GM18526 (cell line): ENCODE data around the gene PBRM1.

Experiments used
- POLR2A ChIP-seq: IDR thresholded peaks from 3 replicates; pipeline ENCODE4 v1.6.1; 2011; ENCODE audit not compliant: insufficient read length; ENCODE audit errors: extremely low read depth

The PBRM1 gene

DNA sequence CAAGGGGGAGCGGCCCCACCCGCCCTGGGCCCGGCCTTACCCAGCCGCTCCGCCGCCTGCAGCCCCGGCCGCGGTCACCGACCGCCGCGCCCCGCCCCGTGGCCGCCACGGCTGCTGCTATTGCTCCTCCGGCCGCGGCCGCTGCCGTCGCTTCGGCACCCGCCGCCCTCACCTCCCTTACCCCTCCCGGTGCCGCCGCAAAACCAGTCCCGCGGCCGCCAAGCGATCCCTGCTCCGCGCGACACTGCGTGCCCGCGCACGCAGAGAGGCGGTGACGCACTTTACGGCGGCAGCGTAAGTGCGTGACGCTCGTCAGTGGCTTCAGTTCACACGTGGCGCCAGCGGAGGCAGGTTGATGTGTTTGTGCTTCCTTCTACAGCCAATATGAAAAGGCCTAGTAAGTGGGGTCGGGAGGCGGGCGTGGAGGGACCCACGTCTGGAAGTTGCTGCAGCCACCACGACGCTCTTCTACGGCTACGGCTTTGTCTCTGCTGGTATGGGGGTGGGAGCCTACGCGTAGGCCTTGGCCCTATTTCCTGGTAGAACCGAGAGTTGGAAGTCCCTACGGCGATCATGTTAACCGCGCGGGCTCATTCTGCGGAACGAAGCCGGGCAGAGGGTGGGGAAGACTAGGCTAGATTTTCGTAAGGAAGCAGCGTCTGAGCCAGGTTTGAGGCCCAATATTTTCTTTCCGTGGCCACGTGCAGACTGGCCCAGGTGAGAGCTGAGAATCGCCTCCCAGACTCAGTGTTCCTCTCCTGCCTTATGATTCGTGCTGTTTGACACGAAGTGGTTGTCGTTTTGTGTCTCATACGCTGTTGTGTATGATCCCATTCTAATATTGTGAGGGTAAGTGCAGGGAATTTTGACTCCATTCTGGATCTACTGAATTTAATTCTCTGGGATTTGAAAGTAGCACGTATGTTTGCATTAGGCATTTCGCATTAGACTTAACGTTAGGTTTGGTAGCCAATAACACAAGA lies at the start of gene PBRM1, which contains the start of gene GNL3:
PBRM1 (minus strand) TSS at position 205 of the 983 bp plus-strand sequence.
GNL3 (plus strand) TSS at position 324 of the 983 bp plus-strand sequence; CDS start at position 385, 61 bp downstream.
- peak; percentile 90 for TF ChIP-seq POLR2A

DNA sequence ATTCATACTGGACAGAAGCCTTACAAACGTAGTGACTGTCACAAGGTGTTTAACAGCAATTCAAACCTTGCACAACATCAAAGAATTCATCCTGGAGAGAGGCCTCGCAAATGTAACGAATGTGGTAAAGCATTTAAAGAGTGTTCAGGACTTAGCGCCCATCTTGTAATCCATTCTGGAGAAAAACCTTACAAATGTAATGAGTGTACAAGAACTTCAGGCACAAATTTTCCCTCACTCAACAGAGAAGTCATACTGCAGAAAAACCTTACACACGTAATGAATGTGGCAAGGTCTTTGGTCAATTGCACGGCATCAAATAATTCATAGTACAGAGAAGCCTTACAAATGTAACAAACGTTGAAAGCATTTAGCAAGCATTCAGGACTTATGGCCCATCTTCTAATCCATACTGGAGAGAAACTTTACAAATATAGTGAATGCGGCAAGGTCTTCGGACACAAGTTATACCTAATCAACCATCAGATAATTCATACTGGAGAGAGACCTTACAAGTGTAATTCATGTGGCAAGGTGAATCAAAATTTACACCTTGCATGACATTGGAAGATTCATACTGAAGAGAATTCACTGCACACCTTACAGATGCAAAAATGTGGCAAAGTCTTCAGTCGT lies 47.7 kb upstream of the PBRM1 start:
- TF ChIP-seq POLR2A, result no peak

DNA sequence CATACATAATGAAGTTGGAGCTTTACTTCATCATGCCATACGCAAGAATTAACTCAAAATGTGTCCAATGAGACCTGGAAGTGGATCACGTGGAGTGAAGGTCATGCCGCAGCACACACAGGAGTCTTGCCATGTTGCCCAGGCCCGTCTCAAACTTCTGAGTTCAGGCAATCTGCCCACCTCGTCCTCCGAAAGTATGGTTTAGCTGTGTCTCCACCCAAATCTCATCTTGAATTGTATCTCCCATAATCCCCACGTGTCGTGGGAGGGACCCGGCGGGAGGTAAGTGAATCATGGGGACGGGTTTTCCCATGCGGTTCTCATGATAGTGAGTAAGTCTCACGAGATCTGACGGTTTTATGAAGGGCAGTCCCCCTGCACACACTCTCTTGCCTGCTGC lies 45.9 kb upstream of the PBRM1 start:
- TF ChIP-seq POLR2A, result no peak

DNA sequence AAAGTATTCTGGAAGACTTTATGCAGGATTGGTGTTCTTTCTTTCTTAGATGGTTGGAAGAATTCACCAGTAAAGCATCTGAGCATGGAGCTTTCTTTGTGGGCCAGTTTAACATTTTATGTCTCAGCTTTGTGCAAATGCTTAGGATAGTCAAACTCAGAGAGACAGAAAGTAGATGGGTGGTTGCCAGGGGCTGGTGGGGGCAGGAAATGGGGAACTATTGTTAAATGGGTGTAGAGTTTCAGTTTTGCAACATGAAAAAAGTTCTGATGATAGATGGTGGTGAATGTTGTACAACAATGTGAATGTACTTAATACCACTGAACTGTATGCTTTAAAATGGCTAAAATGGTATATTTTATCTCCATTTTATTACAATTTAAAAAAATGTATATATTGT lies 45.0 kb upstream of the PBRM1 start:
- TF ChIP-seq POLR2A, result no peak

DNA sequence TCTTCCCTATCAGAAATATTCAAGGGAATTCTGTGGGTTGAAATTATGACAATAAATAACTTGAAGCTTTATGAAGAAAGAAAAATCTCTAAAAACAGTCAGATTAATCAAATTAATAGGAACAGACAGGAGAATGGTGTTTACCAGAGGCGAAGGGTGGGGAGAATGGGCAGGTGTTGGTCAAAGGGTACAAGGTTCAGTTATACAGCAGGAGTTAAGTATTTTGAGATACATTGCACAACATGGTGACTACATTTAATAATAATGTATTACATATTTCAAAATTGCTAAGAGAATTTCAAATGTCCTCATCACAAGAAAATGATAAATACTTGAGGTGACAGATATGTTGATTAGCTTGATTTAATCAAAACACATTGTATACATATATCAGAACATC lies 38.8 kb upstream of the PBRM1 start:
- no peak for TF ChIP-seq POLR2A

DNA sequence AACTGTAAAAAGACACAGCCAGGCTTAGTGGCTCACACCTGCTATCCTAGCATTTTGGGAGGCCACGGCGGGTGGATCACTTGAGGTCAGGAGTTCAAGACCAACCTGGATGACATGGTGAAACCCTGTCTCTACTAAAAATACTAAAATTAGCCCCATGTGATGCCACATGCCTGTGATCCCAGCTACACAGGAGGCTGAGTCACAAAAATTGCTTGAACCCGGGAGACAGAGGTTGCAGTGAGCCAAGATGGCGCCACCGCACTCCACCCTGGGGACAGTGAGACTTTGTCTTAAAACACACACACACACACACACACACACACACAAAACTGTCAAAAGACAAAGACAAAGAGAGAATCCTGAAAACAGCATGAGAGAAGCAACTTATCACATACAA lies 38.2 kb upstream of the PBRM1 start:
- no peak for TF ChIP-seq POLR2A

DNA sequence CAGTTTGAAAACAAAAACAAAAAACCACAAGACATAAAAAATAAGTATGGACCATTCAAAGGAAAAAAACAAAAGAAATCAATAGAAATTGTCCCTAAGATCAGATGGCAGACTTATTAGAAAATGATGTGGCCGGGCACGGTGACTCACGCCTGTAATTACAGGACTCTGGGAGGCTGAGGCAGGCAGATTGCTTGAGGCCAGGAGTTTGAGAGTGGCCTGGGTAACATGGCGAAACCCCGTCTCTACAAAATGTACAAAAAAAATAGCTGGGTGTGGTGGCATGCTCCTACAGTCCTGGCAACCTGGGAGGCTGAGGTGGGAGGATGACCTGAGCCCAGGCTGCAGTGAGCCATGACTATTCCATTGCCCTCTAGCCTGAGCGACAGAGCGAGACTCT lies 36.8 kb upstream of the PBRM1 start:
- no peak for TF ChIP-seq POLR2A

DNA sequence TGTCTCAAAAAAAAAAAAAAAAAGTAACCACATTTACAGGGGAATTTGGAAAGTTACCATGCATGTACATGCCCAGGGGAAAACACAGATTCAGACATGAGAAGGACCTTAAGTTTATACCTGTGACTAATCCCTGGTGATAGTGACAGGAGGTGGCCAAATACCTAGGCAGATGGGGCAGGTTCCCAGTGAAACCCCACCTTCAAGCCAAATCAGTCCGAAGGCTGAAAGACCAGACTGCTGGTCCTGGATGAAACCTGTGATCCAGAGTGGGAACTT lies 36.0 kb upstream of the PBRM1 start:
- TF ChIP-seq POLR2A, result no peak

DNA sequence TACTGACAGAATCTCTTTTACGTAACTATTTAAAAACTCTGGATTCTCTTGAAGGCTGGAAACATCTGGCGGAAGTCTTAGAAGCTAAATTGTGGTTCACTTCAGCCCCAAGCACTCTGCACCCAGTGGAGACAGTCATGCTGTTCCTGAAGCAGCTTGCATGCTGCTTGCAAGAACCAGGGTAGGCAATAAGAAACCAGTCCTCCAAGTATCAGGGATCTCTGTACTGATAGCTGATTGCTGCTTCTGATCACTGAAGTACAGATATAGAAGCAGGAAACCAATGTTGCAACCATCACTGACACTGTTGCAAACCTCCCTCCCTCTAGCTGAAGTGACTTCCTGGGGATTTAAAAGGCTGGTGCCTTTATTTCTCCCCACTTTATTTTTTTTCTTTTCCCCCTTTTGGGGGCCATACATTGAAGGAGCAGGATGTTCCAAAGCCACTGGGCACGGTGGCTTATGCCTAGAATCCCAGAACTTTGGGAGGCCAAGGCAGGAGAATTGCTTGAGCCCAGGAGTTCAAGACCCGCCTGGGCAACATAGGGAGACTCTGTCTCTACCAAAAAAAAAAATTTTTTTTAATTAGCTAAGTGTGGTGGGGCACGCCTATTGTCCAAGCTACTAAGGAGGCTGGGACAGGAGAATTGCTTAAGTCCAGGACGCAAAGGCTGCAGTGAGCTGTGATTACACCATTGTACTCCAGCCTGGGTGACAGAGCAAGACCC lies 35.5 kb upstream of the PBRM1 start:
- no peak for TF ChIP-seq POLR2A

DNA sequence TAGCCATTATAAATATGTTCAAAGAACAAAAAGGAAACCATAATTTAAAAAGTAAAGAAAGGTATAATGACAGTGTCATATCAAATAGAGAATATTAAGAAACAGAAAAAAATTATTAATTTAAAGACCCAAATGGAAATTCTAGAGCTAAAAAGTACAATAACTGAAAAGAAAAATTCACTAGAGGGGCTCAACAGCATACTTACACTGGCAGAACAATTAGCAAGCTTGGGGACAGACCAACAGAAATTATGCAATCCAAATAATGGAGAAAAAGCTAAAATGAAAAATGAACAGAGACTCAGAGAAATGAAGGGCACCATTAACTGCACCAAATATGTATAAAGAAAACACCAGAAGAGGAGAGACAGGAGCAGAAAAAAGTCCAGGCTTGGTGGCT lies 33.9 kb upstream of the PBRM1 start:
- TF ChIP-seq POLR2A, result no peak

DNA sequence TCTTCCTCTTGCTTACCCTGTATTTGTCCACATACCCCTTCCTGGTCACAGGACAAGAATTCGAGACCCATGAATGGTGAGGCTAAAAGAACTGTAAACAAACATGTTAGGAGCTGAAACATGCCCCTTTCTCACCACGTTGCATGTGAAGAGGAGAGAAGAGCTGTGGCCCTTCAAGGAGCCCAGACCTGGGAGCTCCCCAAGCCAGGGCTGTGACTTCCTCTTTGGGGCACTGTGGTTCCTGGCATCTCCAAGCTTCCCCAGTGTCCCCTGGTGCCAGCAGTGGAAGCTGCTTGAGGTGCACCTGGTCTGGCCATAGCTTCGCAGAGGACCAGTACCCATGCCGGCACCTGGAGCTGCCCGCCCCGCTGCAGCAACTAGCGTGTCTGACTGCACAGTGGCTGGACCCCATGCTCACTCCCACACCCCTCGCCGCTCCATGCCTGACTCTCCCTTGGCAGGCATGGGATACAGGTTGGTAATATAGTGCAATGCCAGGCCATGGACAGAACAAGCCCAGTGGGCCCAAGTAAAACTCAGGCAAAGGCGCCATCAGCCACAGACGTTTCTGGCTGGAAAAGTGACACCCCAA lies 30.1 kb upstream of the PBRM1 start:
- TF ChIP-seq POLR2A, result no peak

DNA sequence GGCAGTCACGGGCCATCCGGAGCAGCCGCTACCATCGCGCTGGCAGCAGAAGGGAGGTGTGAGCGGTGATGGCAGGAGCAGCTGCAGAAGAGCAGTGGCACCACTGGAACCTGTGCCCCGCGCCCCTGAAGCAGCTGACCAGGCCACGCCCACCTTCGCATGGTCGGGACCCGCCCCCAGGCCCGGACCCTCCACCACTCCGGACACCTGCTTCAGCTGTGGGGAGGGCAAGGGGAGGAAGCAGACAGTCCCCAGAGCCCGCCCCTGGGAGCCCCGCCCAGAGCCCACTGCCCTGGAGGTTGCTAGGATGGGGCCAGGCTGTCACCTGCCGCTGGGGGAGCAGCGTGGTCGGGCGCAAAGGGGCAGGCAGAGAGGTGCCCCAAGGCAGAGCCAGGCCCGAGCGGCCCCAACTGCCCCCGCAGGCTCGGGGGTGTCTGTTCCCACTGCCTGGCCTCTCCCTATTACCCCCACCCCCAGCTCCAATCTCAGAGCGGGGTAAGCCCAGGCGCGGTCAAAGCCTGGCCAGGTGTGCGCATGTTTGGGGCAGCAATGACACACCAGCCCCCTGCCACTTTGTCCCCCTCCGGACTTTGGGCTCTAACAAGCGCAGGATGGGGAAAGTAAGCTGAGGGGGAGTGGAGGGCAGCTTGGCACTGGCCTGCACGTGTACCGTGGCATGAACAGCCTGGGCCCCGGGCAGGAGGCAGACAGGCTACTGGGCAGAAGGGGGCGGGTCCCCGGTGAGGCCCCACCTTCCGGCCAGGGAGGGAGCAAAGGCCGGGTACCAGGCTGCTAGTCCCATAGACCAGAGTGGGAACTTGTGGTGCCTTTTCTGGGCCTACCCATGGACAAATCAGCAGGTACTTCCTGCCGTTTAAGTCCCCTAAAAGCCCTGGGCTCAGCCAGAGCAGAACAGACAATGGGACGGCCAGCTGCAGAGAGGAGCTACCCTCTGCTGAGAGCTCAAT lies 28.9 kb upstream of the PBRM1 start:
- TF ChIP-seq POLR2A, result no peak

DNA sequence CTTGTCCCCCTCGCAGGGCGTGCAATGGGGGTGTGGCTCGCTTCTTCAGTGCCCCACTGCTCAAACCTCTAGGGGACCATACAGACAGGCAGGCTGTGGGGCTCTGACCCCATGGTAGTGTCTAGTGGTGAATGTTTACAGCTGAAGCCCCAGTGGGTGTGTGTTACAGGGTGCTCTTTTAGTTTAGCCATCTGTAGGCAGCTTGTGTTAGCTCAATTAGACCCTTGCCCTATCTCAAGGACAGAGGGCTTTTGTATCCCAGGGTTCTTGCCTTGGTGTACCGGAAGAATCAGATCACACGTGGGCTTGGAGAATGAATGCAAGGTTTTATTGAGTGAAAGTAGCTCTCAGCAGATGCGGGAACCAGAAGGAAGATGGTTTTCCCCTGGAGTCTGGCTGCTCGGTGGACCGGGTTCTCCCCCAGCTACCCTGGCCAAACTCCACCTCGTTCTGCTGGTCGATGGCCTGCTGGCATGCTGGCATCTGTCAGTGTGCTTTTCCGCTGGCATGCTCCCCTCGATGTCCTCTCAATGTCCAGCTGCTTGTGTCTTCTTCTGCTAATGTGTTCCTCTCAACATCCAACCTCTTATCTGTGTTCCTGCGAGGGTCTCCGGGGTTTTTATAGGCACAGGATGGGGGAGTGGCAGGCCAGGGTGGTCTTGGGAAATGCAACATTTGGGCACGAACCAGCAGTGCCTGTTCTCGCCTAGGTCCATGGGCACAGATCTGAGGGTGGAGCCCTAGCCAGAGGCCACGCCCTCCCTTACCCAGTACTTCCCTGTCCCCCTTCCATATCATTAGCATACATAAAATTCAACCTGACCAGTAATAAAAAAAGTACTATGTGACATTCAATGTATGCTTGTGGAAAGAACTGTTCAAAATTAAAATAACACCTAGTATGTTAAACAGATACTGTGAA lies 26.8 kb upstream of the PBRM1 start:
- TF ChIP-seq POLR2A, result no peak

DNA sequence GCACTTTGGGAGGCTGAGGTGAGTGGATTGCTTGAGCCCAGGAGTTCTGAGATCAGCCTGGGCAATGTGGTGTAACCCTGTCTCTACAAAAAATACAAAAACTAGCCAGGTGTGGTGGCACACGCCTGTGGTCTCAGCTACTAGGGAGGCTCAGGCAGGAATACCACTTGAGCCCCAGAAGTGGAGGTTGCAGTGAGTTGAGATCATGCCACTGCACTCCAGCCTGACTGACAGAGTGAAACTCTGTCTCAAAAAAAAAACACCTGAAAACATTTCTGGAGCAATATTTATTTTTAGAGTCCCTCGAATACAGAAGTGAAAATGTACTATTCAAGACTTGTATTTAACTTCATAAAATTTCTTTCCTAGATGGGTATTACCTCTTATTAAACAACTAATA lies 24.8 kb upstream of the PBRM1 start:
- TF ChIP-seq POLR2A, result no peak

DNA sequence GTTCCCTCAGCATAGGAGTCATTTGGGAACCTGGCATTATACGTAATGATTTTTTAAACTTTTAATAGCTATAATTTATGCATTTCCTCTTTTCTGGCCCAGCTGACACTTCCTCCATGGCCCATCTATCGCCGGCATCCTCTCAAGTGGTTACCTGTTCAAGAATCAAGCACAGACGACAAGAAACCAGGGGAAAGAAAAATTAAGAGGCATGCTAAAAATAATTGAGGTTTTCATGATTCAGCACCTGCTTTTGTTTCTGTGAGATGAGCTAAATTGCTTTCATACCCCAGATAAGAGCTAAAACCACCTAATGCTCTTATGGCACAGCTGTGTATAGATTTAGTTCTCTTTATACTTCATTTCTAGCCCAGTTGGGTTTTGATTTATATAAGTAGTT lies 21.9 kb upstream of the PBRM1 start:
- TF ChIP-seq POLR2A, result no peak
